GM21447 (cell line): Measurements from ENCODE around the gene CNTN1.
"Not testable (repeated sequence)": the region's sequence is repeated elsewhere in the genome, so short reads cannot be mapped to it uniquely, and the experiment has no call there.

Source experiments
- ATAC-seq: cut with Tn5 transposase; IDR thresholded peaks from one replicate; pipeline ENCODE4 v1.9.1; 2021; ENCODE audit not compliant: unreplicated experiment

The CNTN1 gene

DNA sequence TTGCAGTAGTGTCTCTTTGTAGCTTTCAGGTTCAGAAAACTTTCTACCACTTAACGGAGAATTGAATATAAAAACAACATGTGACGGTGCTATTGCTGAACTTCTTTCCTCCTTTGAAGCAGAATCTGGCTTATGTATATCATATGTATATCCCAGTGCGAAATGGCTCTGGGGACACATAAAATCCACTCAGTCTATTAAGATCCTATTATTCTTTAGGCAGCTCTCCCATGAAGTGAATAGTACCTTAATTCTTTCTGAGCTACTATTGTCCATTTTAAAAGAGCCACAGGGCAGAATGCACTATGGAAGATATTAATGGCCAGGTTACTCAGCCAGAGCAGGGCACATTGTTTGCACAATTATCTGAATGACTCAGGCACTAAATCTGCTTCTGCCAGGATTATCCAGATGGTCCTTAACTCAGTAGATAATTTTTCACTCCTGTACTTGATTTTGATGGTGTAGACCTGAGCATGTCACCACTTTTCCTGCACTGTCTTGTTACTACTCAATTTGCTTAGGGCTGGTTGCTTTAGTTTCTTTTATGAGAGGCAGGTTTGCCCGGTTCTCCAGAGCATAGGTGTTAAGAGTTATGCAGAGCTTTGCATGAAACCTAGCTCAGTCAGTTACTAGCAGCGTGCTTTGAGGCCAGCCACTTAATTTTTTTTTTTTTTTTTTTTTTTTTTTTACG, 5.5 kb downstream of the CNTN1 start:
- ATAC-seq = no peak

DNA sequence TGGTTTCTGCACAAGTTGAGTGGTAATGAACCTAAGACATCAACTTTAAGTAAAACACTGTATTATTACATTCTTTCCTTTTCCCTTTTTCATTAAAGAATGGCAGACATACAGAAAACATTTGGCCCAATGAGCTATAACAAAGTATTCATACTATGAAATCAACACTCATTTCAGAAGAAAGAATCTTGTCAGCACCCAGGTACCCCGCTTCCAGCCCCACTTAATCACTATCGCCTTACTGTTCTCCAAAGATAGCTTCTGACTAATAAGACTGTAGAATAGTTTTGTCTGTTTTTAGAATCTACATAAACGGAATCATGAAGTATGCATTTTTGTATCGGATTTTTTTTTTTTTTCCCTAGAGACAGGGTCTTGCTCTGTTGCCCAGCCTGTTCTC, 9.5 kb downstream of the CNTN1 start:
- no peak for ATAC-seq

DNA sequence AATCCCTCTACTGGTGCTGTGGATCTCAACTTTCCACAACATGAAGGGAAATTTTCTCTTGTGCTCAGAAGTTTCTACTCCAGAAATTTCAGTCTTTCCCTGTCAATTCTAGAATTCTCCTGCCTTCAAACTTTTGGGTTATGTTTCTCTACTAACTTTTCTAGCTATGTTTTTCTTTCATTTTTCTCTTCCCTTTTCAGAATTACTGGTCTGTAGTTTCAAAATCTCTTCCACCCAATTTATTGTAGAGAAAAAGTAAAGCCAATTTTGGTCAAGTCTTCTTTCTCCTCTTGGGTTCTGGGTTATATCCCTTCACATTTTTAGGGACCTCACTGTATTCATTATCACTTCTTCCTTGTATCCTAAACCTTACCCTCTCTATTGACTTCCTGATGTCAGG, 18.9 kb downstream of the CNTN1 start:
- ATAC-seq = no peak

DNA sequence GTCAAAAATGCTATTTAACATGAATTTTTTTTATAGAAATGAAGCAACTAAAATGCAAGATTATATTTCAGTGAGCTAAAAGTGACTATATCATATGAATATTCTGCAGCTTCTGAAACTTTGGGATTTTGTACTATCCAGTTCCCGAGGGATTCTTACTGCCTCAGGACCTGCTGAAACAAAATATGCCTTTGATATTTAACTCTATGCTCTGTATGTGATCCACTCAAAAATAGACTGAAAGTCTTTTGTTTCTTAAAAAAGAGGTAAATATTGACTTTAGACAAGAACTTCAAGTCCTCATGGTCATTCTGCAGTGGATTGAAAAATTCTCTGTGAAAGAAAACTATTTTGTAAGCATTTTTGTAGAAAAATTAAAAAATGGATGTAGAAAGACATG, 22.4 kb downstream of the CNTN1 start:
- no peak for ATAC-seq

DNA sequence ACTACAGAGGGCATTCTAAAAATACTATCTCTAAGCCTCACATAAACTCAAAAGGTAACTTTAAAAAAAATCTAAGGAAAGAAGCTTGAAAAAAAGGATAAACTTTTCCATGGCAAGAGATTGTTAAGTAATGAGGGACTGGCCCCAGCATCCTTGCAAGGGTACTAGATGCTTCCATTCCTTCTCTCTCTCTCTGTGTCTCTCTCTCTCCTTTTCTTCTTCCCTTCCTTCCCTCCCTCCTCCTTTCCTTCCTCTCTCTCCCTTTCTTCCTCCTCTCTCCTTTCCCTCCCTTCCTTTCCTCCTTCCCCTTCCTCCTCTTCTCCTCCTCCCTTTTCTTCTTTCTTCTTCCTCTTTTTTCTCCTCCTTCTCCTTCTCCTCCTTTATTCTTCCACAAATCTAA, 23.8 kb downstream of the CNTN1 start:
- no peak for ATAC-seq

DNA sequence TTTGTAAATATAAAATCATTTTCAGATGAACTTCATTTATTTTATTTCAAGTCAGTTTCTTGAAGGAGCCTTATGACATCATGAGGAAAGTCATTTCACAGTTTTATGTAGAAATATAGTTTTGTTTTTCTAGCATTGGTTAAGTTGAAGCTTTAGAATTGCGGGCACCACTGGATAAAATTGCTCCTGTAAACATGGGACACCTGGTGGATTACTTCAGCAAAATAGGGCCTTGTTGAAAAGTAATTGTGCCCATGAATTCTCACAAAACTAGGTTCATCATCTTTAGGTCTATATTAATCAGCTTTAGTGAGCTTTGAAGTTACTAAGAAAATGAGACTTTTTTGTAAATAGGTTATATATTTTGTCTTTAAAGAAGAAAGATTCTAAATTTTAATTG, 25.3 kb downstream of the CNTN1 start:
- no peak for ATAC-seq

DNA sequence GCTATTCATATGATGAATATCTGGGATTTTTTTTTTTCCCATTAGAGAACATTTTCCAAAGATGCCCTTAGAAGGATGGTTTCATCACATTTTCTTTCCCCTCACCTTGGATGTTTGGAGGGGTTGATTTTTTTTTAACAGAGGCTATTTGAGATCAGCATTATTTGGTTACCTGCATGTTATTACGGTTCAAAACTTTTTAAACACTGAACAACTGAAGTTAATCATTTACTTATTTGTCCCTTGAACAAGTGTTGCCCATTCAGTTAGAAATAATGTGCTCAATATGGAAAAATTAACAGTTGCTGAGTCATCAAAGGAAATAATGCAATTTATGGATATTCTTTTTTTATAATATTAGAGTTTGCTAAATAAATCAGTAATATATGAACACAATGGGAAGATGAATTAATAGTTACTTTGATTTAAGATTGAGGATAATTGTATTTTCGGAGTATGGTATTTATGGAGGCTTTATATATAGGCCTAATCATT, 26.7 kb downstream of the CNTN1 start:
- no peak for ATAC-seq

DNA sequence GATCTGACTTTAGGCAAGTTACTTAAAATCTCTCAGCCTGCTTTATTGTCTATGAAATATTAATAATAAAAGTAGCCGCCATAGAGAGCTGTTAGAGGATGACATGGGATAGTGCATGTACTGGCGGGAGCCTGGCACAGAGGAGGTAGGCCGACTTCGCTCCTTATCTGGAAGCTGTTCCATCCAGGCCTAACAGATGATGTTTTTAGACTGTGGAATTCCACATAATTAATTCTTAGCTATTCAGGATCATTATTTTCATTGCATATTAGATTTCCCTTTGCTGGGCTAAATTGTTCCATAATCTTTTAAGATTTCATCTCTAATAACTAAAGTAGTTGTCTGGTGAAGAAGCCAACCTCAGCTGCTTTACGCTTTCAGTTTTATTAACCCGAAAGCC, 30.8 kb downstream of the CNTN1 start:
- no peak for ATAC-seq

DNA sequence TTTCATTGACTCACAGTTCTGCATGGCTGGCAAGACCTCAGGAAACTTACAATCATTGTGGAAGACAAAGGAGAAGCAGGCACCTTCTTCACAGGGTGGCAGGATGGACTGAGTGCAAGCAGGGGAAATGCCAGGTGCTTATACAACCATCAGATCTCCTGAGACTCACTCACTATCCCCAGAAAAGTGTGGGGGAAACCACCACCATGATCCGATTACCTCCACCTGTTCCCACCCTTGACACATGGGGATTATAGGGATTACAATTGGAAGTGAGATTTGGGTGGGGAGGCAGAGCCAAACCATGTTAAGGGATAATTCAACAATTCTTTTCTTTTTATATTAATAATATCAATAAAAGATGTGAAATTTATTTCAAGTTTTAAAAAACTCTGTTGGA, 34.1 kb downstream of the CNTN1 start:
- no peak for ATAC-seq

DNA sequence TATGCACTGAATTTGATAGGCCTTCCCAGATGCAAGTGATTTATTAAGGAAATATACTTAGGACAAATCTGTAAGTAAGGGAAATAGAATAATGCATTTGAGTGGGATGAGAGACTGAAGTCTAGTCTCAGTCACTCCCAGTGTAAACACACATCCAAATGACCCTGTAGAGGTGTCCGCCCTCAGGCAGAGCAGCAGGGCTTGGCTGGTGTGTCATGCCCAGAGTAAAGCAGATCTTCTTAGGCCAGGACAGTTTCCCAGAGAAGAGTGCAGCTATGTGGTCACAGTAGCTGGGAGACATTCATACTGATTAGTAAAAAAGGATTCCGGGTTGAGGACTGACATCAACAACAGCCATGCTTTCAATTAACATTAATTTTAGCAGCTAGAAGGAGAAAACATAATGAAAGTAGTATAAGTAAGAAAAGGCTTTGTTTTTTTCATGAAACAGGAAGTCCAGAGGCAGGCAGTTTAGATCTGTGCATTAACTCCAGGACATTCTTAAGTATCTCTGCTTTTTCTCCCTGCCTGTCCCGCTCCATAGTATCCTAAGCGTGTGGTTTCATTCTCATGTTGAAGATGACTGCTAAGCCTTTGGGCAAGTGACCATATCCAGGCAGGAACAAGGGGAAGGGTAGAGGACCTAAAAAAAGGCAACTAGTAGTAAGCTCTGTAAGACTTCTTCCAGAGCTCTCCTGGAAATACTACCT, 35.7 kb downstream of the CNTN1 start:
- ATAC-seq = no peak

DNA sequence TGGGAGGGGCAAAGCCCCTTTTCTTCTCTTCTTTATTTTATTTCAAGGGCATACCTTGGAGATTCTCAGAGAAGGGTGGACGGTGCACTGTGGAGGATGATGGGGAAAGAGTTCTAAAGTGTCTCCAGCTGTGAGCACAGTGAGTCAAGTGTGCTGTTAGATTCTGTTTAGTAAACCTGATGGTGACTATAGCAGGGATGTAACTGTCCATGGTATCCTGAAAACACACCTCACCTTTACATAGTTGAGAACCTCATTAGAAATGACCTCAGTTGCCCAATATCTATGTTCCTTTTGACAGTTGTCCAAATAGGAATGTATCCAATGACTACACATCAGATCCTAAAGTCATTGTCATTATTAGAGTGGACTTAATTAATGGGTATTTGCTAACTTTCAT, 38.0 kb downstream of the CNTN1 start:
- no peak for ATAC-seq

DNA sequence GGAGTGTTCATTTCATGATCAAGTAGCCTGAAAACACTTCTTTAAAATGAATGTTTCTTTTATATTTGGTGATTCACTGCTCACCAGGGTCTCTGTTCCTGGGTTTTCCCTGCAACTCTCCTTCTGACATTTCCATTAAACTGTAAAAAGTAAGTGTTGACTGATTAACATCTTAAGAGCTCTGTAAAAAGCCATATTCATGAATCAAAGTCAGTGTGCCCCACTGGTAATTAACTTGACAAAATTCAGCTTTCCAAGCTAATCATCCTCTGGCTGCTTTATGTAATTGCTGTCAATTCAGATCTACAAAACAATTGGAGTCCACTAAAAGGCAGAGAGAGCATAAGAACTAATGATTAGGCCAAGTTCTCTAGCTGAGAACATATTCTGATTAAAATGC, 41.6 kb downstream of the CNTN1 start:
- ATAC-seq = no peak

DNA sequence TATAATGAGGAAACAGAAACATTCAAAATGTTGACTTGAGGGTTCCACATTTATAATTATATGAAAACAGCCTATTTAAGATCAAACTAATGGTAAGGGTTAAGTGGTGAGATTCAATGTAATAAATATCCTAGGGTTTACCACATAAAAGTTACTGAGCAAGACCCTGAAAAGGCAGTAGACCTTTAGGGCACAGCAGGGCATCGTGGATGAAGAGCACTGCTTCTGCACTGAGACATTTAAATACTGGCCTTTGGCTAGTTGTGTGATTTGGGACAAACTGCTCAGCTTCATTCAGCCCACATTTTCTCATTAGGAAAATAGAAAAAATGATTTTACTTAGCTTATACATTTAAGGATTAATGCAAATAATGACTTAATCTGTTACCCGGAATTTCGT, 42.0 kb downstream of the CNTN1 start:
- no peak for ATAC-seq

DNA sequence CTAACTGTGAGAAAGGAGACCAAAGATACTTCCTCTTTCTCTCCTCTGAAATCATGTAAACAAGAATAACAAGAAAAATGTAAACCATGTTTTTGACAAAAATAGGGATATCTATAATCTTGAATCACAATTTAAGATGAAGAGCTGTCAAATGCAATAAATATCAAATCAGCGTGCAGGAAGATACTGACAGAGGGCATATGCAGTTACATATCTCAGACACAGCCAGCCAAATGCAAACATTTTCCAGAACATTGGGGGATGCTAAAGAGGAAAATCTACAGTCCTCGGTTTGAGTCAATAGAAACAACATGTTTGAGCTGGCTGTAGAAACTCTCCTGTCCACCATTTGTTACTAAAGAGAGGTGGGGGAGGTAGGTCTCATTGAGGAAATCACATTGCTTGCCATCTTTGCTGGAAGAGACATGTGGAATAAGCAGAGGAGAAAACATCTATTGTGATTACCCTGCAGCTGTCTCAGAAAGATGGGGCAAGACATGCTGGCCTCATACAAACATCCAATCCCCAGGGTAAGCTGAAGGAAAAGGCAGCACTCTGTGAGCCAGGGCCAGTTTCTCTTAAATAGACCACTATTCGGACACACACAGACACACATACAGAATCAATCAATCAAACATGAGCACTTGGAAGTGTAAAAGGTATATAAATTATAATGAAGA, 43.5 kb downstream of the CNTN1 start:
- ATAC-seq = no peak

DNA sequence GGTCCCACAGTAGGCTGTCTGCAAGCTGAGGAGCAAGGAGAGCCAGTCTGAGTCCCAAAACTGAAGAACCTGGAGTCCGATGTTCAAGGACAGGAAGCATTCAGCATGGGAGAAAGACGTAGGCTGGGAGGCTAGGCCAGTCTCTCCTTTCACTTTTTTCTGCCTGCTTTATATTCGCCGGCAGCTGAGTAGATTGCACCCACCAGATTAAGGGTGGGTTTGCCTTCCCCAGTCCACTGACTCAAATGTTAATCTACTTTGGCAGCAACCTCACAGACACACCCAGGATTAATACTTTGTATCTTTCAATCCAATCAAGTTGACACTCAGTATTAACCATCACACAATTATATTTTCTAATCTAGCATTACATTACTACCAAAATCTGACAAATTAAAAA, 45.2 kb downstream of the CNTN1 start:
- not testable (repeated sequence) for ATAC-seq

DNA sequence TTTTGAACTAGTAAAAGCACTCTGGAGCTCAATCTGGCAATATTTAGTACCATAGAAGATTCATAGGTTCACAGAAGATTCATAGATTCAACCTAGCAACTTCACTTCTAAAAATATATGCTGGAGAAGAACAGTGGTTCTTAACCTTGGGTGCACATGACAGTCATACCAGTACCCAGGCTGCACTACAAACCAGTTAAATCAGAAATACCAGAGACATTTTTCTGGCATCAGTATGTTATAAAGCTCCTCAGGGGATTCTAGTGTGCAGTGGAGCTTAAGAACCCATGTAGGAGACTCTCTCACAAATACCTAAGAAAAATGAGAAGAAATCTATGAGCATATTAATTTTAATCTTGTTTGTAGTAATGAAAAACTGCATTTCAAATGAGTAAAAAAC, 46.6 kb downstream of the CNTN1 start:
- ATAC-seq = no peak

DNA sequence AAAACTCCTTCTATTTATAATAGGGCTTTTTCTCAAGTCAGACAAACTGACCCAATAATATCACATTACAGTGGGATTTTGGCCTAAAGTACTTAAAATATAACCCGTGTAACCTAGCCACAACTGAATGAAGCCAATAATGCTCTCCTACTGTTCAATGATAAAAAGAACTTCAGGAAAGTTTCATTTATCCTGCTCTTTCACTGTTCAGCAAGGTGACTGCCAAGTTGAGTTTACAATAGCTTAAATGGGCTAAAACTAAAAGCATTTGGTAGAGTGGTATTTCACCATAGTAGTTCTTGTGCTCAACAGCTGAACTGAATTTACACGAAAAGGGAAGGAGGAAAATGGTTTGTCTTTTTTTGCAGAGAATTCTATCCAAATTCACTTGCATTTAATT, 49.8 kb downstream of the CNTN1 start:
- no peak for ATAC-seq

DNA sequence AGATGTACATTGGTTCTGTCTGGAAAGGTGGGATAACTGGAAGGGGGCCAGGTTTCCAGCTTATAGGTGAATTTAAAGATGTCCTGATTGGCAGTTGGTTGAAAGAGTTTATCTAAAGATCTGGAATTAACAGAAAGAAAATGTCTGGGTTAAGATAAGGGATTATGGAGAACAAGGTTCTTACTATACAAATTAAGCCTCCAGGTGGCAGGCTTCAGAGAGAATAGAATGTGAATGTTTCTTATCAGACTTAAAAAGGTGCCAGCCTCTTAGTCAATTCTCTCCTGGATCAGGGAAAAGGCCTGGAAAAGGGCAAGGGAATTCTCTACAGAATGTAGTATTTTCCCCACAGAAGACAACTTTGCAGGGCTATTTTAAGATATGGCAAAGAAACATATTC, 53.1 kb downstream of the CNTN1 start:
- no peak for ATAC-seq

DNA sequence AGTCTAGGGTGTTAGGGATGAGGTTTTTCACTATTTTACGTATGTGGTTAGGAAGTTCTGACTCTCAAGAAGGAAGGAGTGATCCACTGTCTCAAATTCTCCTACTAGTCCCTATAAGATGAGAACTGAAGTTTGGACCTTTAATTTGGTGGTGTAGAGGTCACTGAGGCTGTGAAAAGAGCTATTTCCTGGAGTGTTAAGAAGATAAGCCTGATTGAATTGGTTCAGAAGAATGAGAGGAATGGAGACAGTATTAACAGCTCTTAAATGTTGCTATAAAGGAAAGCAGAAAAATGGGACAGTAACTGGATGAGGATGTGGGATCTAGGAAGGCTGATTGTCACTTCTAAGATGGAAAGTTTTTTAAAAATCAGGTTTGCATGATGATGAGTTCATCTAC, 57.6 kb downstream of the CNTN1 start:
- ATAC-seq = no peak

DNA sequence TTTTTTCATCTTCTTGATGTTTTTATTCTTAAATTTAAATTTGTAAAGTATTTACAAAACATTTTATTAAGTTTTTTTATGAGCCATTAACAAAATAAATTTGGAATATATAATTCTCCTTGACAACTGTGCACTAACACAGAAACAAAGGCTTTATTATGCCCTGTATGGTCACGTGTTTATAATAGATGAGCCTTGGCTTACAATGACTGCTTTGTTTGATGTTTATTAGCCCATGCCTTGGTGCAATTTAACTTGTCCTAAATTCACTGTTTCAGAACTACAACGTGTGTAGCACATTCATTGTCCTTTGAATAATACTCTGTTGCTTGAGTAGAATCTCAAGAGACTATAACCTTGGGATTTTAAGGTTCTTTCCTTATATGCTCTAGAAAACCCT, 59.8 kb downstream of the CNTN1 start:
- ATAC-seq = no peak

DNA sequence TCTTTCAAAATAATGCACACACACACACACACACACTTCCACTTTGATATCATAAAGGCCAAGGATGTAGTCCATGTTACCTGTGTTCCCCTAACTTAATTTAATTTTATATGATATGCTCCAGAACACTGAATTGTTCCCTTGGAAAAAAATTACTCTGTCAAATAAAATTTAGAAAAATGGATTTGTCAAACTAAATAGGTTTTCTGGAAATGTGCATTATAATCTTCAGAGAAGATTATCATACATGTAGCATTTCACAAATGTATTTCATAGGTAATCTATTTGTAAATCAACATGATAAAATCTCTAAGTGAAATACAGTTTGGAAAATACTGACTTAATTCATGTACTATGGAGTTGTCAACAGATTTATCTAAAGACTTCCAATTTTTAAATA, 68.6 kb downstream of the CNTN1 start:
- ATAC-seq = no peak

DNA sequence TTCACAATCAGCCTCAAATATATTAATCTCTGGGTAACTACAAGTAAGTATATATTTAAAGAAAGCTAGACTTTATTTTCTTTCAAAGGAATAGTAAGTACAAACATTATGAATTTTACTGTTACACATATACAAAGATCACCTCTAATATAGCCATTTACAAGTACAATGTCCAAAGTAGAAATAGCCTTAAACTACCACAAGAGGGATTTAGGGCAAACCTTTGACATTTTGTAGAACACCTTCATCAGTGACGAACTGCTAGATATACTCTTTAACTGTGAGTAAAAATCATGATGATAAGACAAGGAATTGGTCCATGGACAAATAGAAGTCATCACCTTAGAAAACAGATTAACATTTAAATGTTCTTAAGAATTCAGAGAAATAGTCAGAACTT, 69.8 kb downstream of the CNTN1 start:
- no peak for ATAC-seq
